GM21447 (cell line): ENCODE data around the gene DDX54.
A peak's percentile ranks its signal among the peaks of the same experiment; 100 is the strongest.
"Not testable (repeated sequence)": the region's sequence is repeated elsewhere in the genome, so short reads cannot be mapped to it uniquely, and the experiment has no call there.

ENCODE experiments used
- ATAC-seq: cut with Tn5 transposase; IDR thresholded peaks from one replicate; pipeline ENCODE4 v1.9.1; 2021; ENCODE audit not compliant: unreplicated experiment

The DDX54 gene

DNA sequence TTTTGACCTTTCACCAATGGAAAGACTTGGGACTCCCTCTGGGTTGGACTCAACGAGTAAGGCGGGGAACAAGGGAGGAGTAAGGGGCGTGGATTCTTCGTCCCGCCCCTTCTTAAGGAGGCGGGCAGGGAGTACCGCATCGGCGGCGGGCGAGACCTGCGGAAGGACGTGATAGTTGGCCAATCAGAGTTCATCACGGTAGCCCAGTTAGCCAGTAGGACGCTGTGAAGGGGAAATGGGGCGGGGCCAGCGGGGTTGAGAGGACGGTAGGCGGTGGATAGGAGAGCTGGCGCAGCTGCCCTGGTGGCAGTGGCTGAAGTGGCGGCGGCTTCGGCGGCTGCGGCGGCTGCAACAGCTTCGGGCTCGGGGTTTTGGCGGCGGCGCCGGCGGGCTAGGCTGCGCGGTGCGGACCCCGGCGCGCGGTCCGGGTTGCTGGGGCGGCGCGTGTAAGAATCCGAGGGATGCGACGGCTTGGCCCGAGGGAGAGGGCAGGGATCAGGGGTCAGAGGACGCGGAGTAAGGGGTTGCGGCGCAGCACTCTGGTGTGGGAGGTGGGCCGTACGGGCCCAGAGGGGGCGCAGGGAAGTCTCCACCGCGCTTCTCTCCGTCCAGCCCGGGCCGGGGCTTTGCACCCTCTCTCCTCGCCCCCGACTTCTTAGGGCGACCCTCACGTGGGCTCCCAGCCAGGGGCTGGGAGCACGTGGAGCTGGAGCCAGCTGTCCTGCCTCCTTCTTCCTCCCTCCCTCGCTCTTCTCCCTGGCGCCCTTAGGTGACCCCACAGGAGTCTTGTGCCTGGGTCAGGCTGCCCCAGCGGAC is 36.1 kb upstream of the DDX54 start, which contains the start of gene TPCN1:
TPCN1 (plus strand) TSS at position 284 of the 816 bp plus-strand sequence. CDS start 5,389 bp downstream, outside the sequence.
- peak; percentile 86 for ATAC-seq

DNA sequence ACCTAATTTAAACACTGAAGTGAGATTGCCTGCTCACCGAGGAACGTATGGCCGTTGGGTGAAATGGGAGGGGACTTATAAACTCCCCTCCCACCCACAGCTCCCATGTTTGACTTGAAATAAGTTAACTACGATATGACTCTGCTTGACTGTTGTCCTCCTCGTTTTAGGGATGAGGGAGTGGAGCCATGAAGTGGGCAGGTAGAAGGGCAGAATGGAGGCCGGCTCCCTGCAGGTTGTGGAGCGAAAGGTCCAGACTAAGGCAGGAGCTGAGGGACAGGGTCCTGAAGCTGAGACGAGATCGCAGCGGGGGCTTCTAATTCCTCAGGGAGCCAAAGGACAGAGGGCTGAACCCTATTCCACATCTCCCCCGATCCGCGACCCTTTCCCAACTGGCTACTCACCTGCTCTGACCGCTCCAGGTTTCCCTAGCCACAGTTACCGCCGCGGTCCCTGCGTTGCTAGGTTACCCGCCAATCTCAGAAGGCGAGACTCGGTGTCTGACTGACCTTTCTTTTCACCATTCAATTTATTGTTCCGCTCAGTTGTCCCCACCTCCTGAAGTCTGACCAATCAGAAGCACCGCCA is 35.4 kb upstream of the DDX54 start:
- no peak for ATAC-seq

DNA sequence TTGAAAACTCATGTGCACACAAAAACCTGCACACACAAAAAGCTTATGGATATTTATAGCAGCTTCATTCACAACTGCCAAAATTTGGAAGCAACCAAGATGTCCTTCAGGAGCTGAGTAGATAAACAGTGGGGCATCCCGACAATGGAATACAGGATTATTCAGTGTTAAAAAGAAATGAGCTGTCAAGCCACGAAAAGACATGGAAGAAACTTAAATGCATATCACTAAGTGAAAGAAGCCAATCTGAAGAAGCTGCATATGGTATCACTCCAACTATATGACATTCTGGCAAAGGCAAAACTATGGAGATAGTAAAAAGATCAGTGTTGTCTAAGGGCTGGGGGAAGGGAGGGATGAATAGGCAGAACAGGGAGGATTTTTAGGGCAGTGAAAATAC is 30.7 kb upstream of the DDX54 start:
- ATAC-seq, result no peak

DNA sequence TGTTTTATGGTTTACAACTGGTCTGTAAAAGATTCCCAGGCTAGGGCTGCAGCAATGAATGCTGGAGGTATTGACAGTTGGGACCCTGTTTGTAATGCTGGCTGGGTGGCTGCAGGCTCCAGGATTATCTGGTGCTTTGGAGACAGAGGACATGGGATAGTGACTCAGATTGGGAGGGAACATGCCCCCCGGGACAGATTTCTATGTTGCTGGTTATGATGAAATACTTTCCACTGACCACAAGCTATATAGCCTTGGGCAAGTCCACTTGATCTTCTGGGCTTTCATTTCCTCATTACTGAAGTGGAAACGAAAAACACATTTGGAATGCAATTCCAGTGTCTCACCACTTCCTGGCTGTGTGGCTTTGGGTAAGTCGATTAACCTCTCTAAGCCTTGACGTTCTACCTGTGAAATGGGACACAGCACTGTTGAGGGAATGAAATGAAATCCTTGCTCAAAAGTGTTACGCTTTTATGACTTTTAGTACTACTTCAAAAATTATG is 29.7 kb upstream of the DDX54 start:
- ATAC-seq, result peak; percentile 62

DNA sequence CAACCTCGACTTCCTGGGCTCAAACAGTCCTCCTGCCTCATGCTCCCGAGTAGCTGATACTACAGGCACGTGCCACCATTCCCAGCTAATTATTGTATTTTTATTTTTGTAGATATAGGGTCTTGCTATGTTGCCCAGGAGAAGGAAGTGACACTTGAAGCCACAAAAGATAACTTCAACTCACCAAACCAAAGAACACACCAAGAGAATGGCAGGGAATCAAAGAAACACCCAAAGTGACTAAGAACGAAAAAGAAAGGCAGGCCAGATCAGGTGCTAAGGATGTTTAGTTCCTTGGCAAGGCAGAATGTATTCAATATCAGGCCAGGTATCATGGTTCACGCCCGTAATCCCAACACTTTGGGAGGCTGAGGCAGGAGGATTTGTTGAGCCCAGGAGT is 25.9 kb upstream of the DDX54 start:
- no peak for ATAC-seq

DNA sequence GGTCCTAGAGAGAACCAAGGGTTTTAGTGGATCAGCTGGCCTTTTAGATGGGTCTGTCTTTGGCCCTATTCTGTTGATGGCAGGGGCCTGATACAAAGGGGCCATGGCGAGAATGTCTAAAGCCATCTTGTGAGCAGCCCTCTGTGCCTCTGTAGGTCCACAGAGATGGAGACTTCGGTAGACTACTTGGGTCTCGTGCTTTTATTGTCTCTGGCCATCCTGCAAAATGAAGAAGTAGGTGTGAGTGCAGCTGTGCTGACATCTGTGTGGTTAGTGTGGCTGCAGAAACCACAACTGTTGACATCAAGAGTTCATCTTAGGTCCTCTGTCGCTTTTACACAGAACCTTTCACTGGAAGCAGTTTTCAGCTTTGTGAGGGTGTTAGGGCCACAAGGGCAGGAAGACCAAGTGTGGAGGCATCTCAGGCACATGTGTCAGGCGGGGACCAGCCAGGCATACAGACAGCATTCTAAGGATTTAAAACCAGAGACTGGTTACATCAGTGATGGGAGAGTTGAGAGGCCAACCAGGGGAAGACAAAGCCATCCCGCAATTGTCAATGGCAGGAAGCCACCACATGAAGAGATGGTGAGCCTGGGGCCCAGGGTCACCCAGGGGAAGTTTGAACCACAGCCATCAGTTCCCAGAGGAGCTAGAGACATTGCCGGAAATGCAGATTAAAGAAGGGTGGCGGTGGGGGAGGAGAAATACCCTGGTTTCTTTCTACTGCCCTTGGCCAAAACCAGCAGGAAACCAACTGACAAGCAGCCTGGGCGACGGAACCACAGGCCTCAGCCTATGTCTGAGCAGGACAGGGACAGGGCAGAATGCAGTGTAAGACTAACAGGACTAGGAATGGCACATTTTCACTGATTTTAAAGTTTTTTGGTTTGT is 23.0 kb upstream of the DDX54 start:
- ATAC-seq, result peak; percentile 77

DNA sequence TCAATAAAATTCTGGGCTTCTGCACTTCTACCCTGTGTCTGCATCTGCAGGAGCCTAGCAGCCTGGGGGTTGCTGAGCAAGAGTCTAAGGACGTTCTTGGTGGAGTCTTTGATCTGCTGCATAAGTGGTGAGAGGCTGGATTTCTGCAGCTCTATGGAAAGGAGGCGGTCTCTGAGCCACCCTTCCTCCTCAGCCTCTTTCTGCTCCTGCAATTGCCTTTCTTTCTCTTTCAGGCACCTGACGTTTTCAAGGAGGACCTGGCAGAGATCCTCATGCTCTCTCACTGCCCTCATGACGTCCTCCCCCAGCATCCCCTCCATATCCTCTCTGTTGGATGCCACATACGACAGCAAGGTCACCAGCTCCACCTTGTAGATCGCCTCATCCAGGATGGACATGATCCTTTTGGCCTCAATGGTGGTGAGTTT is 22.3 kb upstream of the DDX54 start:
- ATAC-seq, result no peak

DNA sequence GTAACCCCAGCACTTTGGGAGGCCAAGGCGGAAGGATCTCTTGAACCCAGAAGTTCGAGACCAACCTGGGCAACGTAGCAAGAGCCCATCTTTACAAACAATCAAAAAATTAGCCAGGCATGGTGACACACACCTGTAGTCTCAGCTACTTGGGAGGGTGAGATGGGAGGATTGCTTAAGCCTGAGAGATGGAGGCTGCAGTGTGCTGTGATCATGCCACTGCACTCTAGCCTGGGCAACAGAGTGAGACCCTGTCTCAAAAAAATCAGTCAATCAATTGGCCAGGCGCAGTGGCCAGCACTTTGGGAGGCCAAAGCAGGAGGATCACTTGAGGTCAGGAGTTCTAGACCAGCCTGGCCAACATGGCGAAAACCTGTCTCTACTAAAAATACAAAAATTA is 21.5 kb upstream of the DDX54 start:
- not testable (repeated sequence) for ATAC-seq

DNA sequence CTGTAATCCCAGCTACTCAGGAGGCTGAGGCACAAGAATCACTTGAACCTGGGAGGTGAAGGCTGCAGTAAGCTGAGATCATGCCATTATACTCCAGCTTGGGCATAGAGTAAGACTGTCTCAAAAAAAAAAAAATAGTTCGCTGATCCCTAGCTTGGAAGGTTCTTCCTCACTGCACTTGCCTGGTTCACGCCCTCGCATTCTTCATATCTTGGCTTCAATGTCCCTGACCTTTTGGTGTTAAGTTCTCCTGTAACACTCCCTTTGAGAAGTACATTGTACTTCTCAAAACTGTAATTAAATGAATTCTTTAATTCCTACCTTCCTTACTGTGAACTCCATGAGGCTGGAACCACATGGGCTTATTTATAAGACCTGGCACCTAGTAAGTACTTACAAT is 19.5 kb upstream of the DDX54 start:
- no peak for ATAC-seq

DNA sequence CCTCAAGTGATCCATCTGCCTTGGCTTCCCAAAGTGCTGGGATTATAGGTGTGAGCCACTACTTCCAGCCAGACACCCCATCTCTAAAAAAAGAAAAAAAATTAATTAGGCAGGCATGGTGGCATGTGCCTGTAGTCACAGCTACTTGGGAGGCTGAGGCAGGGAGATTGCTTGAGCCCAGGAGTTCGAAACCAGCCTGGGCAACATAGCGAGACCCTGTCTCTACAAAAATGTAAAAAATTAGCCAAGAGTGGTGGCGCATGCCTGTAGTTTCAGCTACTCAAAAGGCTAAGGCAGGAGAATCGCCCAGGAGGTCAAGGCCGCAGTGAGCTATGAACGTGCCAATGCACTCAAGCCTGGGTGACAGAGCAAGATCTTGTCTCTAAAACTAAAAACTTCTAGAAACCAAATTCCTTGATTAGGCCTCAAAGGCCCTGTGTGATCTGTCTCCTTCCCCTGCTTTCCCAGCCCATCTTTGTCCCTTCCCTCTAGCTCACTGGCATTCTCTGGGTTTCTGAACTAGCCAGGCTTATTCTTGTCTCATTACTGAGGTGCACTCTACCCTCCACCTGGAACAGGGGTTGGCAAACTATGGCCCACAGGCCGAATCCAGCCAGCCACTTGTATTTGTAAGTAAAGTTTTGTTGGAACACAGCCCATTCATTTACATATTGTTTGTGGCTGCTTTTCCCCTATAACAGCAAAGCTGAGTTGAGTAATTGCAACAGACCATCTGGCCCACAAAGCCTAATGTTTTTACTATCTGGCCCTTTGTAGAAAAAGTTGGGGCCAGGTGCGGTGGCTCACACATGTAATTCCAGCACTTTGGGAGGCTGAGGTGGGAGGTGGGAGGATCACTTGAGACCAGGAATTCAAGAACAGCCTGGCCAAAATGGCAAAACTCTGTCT is 18.8 kb upstream of the DDX54 start:
- ATAC-seq, result no peak

DNA sequence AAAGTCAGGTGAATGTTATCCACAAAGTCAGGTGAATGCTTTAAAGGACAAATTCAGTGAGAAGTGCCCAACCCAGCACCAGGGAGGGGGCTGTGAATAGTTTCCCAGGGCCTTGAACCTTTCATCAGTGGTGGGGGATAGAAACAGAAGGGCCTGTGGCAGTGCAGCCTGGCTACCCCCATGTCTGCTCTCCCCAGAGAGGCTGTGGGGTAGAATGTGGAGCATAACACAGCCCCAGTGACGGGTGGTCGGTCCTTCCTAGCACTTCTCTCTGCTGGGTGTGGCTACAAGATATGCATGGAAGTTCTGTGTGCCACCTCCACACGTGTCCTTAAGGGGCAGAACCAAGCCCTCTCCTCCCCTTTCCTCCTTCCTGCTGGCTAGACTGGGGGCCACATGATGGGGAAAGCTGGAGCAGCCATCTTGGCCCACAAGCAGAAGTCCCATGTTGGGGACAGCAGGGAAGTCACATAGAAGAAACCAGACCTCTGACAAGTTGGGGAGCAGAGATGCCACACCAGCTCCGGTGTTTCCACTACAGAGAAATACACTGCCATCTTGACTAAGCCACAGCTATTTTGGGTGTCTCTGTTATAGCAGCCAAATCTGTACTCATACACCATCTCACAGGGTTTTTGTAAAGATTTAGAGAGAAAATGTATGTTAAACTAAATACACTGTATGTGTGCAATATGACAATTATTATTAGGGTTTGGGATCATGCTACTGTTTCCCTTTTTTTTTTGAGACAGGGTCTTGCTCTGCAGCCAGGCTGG is 17.2 kb upstream of the DDX54 start:
- no peak for ATAC-seq

DNA sequence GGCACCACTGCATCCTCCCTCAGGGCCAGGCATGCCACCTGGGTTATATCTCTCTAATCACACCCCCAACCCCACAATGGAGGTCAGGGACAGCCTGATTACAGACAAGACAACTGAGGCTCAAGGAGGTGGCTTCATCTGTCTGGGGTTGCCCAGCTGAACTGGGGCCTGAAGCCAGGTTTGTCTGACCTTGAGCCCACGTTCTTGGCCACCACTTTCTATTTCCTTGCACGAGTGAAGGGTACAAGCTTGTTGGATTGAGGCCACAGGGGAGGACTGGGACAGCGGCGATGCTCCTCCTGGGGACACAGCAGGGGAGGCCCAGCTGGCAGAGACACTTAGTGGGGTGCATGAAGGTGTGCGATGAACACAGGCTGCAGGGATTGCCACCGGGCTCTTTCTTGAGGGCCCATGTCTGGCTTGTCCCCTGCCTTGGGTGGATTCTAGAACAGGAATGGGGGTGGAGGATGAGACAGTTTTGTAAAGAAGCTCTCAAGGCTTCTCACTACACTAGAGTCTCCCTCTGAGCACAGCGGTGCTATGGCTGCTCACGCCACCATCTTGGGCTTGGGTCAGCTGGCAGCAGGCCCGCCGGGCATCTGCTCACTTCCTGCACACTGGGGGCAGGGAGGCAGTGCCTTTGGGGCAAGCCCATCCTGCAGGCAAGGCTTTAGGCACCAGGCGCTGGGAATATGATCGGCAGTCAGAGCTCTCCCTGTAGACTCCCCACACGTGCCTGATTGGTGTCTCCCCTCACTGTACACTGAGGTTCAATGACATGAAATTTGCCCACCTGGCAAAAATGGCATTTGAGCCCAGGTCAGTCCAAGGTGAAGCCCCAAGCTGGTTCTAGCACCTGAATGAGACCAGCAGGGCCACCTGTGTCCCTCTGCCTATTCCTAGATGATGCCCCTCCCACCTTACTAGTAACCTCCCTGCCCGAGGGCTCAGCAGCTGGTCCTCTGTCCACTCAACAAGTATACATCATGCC is 16.2 kb upstream of the DDX54 start:
- ATAC-seq, result no peak

DNA sequence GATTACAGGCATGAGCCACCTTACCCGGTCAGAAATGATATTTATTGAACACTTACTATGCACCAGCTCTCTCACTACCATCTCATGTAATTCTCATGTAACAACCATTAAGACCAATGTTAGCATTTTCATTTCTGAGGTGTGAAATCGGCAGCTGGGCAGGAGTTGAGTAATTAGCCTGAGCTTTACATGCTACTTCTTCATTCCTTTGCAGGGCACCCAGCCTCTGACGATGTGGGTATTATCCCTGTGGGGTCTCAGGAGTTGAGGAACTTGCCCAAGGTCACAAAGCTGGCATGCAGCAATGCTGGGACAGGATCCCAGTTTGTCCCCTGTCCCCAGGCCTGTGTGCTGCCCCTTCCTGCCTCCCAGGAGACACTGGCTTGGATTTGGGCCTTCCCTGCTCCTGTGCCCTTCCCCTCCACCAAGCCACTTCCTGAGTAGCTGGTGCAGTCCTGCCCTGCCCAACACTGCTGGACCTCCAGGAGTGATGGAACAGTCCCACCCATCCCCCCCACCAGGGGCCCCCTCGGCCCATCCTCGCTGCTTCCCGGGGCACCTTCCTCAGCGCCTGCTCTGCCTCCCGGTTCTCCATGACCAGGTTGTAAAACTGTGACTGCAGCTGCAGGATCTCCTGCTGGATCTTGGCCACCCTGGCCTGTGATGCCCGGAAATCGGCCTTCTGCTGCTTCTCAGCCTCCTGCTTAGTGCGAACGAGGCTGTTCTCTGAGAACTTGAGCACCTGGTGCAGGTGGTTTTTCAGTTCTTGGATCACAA is 14.9 kb upstream of the DDX54 start:
- ATAC-seq, result no peak

DNA sequence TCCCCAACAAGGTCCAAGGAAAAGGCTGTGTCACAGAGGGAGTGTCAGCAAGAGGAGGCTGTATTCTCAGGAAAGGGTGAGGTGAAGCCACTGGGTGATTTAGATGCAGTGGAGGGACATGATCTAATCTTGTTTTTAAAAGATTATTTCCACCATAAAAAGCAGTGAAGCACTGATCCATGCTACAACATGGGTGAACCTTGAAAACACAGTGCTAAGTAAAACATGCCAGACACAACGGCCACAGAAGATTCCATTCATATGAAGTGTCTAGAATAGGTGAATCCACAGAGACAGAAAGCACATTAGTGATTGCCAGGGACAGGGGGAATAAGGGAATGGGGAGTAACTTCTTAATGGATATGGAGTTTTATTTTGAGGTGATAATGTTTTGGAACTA is 13.0 kb upstream of the DDX54 start:
- no peak for ATAC-seq

DNA sequence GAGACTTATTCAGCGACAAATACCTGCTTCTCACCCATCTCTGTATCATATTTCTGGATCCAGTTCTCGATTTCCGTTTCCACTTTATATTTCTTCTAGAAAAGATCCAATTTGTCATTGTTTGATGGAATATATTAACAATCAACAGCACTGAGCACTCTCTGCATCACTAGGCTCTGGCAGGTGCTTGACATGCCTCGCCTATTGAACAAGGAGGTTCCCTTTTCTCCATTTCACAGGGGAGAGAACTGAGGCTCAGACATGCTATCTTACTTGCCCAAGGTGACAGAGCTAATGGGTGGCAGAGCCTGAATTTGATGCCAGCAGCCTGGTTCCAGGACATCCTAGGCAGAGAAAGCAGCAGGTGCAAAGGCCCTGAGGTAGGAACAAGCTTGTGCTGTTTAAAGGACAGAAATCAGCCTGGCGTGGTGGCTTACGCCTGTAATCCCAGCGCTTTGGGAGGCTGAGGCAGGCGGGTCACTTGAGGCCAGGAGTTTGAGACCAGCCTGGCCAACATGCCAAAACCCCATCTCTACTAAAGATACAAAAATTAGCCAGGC is 12.3 kb upstream of the DDX54 start:
- no peak for ATAC-seq

DNA sequence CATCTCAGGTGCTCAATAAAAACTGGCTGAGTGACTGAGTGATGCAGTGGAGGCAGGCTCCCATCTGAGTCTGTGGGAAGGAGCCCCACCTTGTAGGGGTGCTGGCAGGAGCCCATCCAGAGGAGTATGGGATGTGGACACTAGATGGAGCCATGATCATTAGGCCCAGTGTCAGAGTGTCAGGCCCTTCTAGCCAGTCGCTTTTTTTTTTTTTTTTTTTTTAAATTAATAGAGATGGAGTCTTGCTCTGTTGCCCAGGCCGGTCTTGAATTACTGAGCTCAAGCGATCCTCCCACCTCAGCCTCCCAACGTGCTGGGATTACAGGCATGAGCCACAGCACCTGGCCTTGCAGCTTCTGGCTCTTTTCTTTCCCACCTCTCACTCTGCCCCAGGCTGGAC is 11.7 kb upstream of the DDX54 start:
- peak; percentile 81 for ATAC-seq

DNA sequence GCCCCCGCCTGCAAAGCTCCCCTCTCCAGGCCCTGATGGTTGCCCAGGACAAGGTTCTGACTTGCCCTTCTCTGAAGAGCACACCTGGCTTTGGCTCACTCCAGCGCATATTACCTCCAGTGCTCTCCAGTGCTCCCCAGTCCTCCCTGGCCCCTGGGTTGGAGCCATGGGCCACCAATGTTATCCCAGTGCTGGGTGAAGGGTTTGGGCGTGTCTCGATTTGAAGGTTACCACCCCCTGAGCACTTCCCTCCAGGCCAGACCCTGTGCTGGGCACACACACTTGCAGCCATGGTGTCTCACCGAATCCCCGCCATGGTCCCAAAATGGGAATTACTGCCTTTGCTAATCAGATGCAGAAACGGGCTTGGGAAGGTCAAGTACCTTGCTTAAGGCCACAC is 11.3 kb upstream of the DDX54 start:
- ATAC-seq, result no peak
